HT-29 (cell line): ENCODE data around the gene LPCAT4. TPM values are rescaled to one million over a fixed set of nuclear protein-coding genes. Genes with fewer than 3 reads are reported as not detected.

Experiments used
- small RNA-seq: library from RNA; depleted of rRNA; stranded (forward); fragments of <200 nt; gene quantifications from one replicate; pipeline ENCODE3, GENCODE V24; 2014
- total RNA-seq: library from RNA; depleted of rRNA; stranded (reverse); fragments of >200 nt; shearing (Covaris generic); gene quantifications from 2 replicates; pipeline ENCODE4 v1.2.3, GENCODE V29; 2014; rRNA removed

Gene LPCAT4
- total RNA-seq, 1 experiment from 2014 or later: 72.8 TPM

Small RNAs within 50 kb of the gene (small RNA-seq; reads per million reads assigned to genes)
- gene MIR1233-1 (not detected), gene RF00019 (not detected)

Other genes with a start within 250 kb of the LPCAT4 start
- gene KATNBL1, start 157.1 kb downstream of the LPCAT4 start, total RNA-seq: 8.1 and 13.4 TPM in 2 replicates
- gene EMC4, start 142.2 kb downstream of the LPCAT4 start, total RNA-seq: 305 and 312 TPM in 2 replicates
- gene SLC12A6, start 29.4 kb downstream of the LPCAT4 start, total RNA-seq: 5.4 and 5.5 TPM in 2 replicates
- gene NOP10, start 24.1 kb downstream of the LPCAT4 start, total RNA-seq: 230 and 253 TPM in 2 replicates
- not detected in 2 replicates for gene NUTM1, start 23.9 kb downstream of the LPCAT4 start, total RNA-seq
- 16.4 and 22.0 TPM in 2 replicates for gene GOLGA8A, start 70.6 kb upstream of the LPCAT4 start, total RNA-seq
- gene GOLGA8B, start 216.5 kb upstream of the LPCAT4 start, total RNA-seq: 9.8 and 18.1 TPM in 2 replicates